Breast epithelium (tissue), 4 donors: Measurements from ENCODE around the gene LRRC74A. TPM values are rescaled to one million over a fixed set of nuclear protein-coding genes. Genes with fewer than 3 reads are reported as not detected.

Experiments
- DNase-seq, 2 donors: peaks; one replicate each; pipeline ENCODE4 v3.0.0-alpha.2; 2019; ENCODE audit warnings: low spot score in 2 of 2
- H3K27ac ChIP-seq, 2 donors: fragments of 200-600 bp; sonication (generic) in 1 of 2; one replicate each; pipeline ENCODE4 v1.5.1; 2016 to 2019; ENCODE audit warnings: mild to moderate bottlenecking in 1 of 2
- H3K27me3 ChIP-seq, 2 donors: fragments of 200-600 bp; sonication (generic) in 1 of 2; one replicate each; pipeline versions ENCODE4 v1.5.1 to v1.6.0; 2017 to 2019; ENCODE audit warnings: control low read depth in 1 of 2, mild to moderate bottlenecking in 1 of 2
- H3K36me3 ChIP-seq: fragments of 200-600 bp; one replicate; pipeline ENCODE4 v1.5.1; 2019
- H3K4me1 ChIP-seq, 2 donors: fragments of 200-600 bp; sonication (generic); one replicate each; pipeline ENCODE4 v1.5.1; 2016 to 2019; ENCODE audit warnings: control low read depth in 1 of 2
- H3K4me3 ChIP-seq, 3 donors: fragments of 200-600 bp; sonication (generic); 1 replicate in 2 of 3; 2 replicates in 1 of 3; pipeline ENCODE4 v1.5.1; 2016 to 2019; ENCODE audit warnings: mild to moderate bottlenecking in 3 of 3, moderate library complexity in 2 of 3
- H3K9me3 ChIP-seq, 2 donors: fragments of 200-600 bp; sonication (generic) in 1 of 2; one replicate each; pipeline ENCODE4 v1.5.1; 2016 to 2019; ENCODE audit warnings: control low read depth in 1 of 2
- POLR2A ChIP-seq: fragments of 450-650 bp; IDR thresholded peaks from one replicate; pipeline ENCODE4 v1.6.1; 2016; ENCODE audit warnings: antibody characterized with exemption, mild to moderate bottlenecking, moderate library complexity
- POLR2AphosphoS5 ChIP-seq, 3 donors: sonication (generic); formaldehyde crosslinking; IDR thresholded peaks; one replicate each; pipeline ENCODE4 v1.6.1; 2017; ENCODE audit warnings: antibody characterized with exemption in 3 of 3
- intact Hi-C: fragments of 100-400 bp; cut with DNase I; formaldehyde crosslinking; loops from one replicate; pipeline ENCODE4 v1.15.1; 2023; ENCODE audit warnings: low total_unique reads
- total RNA-seq, 3 donors: library from RNA; depleted of rRNA; stranded (reverse); fragments of >200 nt; gene quantifications; one replicate each; pipeline ENCODE4 v1.1.0, GENCODE V29; 2016
- TF ChIP-seq, protein P1 (sequence below), 3 donors: fragments of 450-650 bp; IDR thresholded peaks; one replicate each; pipeline ENCODE4 v1.5.1; 2016 to 2017; ENCODE audit warnings: antibody characterized with exemption in 3 of 3, mild to moderate bottlenecking in 3 of 3, moderate library complexity in 3 of 3

LRRC74A gene
- total RNA-seq, 3 donors from 2014 or later: not detected

DNA sequence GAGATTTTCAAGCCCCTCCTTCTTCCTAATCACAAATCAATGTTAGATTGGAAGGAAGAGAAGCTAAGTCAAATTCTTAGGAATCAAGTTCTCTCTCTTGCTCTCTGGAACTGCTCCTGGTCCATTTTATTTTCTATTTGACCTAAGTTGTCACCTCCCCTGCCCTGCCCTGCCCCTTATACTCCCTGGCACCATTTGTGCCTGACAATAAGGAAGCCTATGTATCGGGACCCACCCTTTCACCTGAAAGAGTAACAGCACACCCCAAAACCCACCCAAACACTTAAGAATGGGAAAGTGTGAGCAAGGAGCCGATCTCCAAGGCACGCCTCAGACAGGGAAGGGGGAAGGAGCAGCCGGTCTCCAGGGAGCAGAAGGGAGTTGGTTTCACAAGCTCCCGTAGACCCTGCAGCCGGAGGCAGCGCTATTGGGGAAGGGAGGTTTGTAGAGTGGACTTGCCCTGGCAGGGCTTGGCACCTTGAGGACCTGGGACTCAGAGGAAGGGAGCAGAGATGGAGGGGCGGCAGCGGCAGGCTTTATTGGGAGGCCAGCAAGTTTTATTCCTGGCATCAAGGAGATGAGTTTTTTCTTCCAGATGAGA lies 1.6 kb downstream of the LRRC74A start:
- Histone ChIP-seq H3K9me3 (no peaks in the 10 kb centered on the region), H3K36me3 (no peaks in the 10 kb centered on the region), H3K4me3 (peak overlapping the region; percentile 25 to 57 (median 46)), H3K27me3 (no peaks in the 10 kb centered on the region), H3K27ac (peak overlapping the region; percentile 81 to 90), H3K4me1 (peaks cover 0 to 14% of the 10 kb centered on the region in 2 donors)
- intact Hi-C loops: no loop called here
- TF ChIP-seq, protein P1, sequence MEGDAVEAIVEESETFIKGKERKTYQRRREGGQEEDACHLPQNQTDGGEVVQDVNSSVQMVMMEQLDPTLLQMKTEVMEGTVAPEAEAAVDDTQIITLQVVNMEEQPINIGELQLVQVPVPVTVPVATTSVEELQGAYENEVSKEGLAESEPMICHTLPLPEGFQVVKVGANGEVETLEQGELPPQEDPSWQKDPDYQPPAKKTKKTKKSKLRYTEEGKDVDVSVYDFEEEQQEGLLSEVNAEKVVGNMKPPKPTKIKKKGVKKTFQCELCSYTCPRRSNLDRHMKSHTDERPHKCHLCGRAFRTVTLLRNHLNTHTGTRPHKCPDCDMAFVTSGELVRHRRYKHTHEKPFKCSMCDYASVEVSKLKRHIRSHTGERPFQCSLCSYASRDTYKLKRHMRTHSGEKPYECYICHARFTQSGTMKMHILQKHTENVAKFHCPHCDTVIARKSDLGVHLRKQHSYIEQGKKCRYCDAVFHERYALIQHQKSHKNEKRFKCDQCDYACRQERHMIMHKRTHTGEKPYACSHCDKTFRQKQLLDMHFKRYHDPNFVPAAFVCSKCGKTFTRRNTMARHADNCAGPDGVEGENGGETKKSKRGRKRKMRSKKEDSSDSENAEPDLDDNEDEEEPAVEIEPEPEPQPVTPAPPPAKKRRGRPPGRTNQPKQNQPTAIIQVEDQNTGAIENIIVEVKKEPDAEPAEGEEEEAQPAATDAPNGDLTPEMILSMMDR (IDR thresholded peaks at IDR 0.05): no peak
- TF ChIP-seq POLR2A (no peak), POLR2AphosphoS5 (IDR thresholded peaks at IDR 0.05) (no peak)
- no peak for DNase-seq

DNA sequence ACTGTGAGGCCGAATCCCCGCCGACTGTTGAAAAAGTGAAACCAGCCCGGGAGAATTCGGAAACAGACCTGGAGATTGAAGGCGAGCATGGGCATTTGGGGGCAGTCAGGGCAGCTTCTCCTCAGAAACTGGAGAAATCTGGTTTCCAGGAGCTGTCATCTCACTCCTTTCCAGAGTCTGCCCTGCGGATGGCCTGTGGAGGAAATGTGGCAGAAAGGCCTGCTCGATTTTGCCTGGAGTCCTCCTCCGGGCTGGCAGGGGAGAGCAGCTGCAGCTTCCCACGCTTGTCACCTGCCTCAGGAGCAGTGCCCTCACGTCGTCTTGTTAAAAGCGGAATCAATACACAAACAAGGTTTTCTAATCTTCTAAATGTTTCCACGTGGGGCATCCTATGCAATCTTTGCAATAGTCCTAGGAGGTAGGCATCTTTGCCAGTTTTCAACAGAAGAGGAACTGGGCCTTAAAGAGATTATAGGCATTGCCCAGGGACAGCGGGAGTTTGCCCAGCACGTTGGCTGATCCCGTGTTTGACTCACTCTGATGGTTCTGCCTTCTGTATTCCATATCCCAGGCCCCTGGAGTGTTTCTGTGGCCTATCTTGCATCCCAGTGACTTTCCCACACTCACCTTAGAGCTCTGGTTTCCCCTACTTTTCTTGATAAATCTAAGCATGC lies 2.3 kb downstream of the LRRC74A start:
- no peaks in the 10 kb centered on the region for H3K36me3 ChIP-seq
- peak overlapping the region; percentile 25 to 57 (median 46) for H3K4me3 ChIP-seq
- intact Hi-C loops: no loop called here
- no peak for DNase-seq
- no peaks in the 10 kb centered on the region for H3K9me3 ChIP-seq
- TF ChIP-seq POLR2A (no peak), POLR2AphosphoS5 (IDR thresholded peaks at IDR 0.05) (no peak)
- TF ChIP-seq, protein P1 (IDR thresholded peaks at IDR 0.05): no peak
- no peaks in the 10 kb centered on the region for H3K27me3 ChIP-seq
- peaks cover 0 to 14% of the 10 kb centered on the region in 2 donors for H3K4me1 ChIP-seq
- H3K27ac ChIP-seq: peak overlapping the region; percentile 81 to 90

DNA sequence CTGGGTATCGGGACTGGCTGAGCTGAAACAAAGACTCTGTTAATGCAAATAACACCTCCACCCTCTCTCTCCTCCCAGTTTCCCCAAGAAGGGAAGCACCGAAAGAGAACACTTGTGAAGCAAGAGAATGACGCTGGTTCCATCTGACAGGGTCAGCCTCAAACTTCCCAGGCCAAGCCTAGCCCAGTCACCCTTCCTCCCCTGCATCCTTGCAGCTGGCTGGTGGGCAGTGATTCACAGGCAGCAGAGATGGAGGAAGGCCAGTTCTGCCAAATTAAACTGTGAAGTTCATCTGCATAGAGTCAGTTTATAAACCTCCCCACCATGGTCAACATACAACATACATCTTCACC lies 2.8 kb downstream of the LRRC74A start:
- Histone ChIP-seq H3K36me3 (no peaks in the 10 kb centered on the region), H3K27ac (peak overlapping the region; percentile 81 to 90), H3K9me3 (no peaks in the 10 kb centered on the region), H3K4me3 (no peak overlapping the region), H3K4me1 (peaks cover 0 to 14% of the 10 kb centered on the region in 2 donors), H3K27me3 (no peaks in the 10 kb centered on the region)
- intact Hi-C loops: no loop called here
- no peak for TF ChIP-seq POLR2AphosphoS5 (IDR thresholded peaks at IDR 0.05)
- TF ChIP-seq, protein P1 (IDR thresholded peaks at IDR 0.05): no peak
- TF ChIP-seq POLR2A: no peak
- DNase-seq: no peak

DNA sequence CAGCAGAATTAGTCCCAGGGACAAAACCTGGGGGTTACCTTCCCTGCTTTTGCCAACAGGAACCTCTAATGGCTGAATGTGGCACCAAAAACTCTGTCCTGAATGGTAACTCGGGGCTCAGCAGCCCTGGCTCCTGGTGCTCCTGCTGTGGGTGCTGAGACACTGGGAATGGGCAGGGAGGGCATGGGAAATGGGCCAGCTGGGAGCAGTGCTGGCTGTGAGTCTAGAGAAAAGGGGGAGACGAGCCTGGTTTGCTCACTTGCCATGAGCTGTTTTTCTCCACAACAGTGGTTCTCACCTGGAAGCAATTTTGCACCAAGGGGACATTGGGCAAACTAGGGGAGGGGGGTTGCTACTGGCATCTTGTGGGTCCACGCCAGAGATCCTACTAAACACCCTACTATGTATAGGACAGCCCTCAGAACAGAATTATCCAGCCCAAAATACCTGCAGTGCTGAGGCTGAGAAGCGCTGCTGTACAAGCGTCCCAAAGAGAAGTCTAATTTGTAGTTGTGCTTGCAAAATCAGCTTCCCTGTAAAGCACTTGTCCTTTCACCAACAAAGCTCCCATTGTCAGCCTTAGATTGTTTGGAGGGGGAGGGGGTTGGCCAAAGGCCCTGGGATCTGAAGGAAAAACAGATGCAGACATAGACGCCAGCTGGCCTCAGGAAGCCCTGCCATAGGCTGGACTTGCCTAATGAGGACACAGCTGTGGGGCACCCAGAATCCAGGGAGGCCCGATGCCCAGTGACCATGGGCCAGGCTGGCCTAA lies 3.6 kb downstream of the LRRC74A start:
- Histone ChIP-seq H3K27me3 (no peaks in the 10 kb centered on the region), H3K4me3 (peak overlapping the region in 1 of 3 donors; percentile 2), H3K27ac (peak overlapping the region; percentile 81 to 90), H3K4me1 (peaks cover 0 to 14% of the 10 kb centered on the region in 2 donors), H3K9me3 (no peaks in the 10 kb centered on the region), H3K36me3 (no peaks in the 10 kb centered on the region)
- TF ChIP-seq POLR2A (no peak), POLR2AphosphoS5 (IDR thresholded peaks at IDR 0.05) (no peak)
- TF ChIP-seq, protein P1 (IDR thresholded peaks at IDR 0.05): no peak
- peak in 1 of 2 donors; percentile 88 for DNase-seq
- intact Hi-C loops: no loop called here

DNA sequence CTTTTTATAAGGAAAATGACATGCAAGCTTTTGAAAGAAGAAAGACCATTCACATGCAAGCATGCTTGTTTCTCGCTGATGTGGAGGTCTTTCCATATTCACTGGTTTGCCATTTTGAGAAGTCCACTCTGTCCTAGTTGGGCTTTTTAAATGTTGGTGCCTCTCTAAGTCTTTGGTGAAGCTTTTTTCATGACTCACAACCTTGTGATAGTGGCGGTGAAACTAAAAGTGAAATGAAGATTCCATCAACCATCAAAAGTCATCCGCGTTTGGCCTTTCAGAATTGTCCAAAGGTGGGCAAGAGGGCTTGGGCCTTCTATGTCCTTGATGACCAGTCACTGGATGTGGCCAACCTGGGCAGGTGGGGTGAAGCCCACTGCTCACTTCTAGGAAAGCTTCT lies 4.3 kb downstream of the LRRC74A start:
- H3K27ac ChIP-seq: peak overlapping the region; percentile 81 to 90
- intact Hi-C loops: no loop called here
- no peak for TF ChIP-seq POLR2AphosphoS5 (IDR thresholded peaks at IDR 0.05)

More for the DNA sequence above, 4.3 kb downstream of the LRRC74A start:
- no peak overlapping the region for H3K4me3 ChIP-seq
- no peaks in the 10 kb centered on the region for H3K27me3 ChIP-seq
- no peak for DNase-seq
- H3K36me3 ChIP-seq: no peaks in the 10 kb centered on the region
- peaks cover 0 to 14% of the 10 kb centered on the region in 2 donors for H3K4me1 ChIP-seq
- no peaks in the 10 kb centered on the region for H3K9me3 ChIP-seq
